Aorta (tissue), 5 donors: ENCODE measurements around the gene SPATA19. TPM values are rescaled to one million over a fixed set of nuclear protein-coding genes. Genes with fewer than 3 reads are reported as not detected.

Experiments used
- ATAC-seq: fragments of 200-7000 bp; cut with Tn5 transposase; one replicate; pipeline ENCODE4 v1.9.1; 2022; ENCODE audit warnings: moderate library complexity; ENCODE audit not compliant: low FRiP score
- DNase-seq, 2 donors: peaks; one replicate each; pipeline ENCODE4 v3.0.0-alpha.2; 2020
- H3K27ac ChIP-seq, 2 donors: one replicate each; pipeline ENCODE4 v1.5.1; 2013; ENCODE audit warnings: low read length in 2 of 2, mild to moderate bottlenecking in 2 of 2, moderate library complexity in 2 of 2, control low read depth in 1 of 2, inconsistent platforms in 1 of 2, low read depth in 1 of 2
- H3K27me3 ChIP-seq, 2 donors: one replicate each; pipeline ENCODE4 v1.6.1; 2013; ENCODE audit warnings: control low read depth in 1 of 2, low read length in 1 of 2, mild to moderate bottlenecking in 1 of 2, moderate library complexity in 1 of 2; ENCODE audit not compliant: insufficient read depth in 2 of 2, control insufficient read depth in 1 of 2
- H3K36me3 ChIP-seq, 2 donors: one replicate each; pipeline ENCODE4 v1.6.1; 2013; ENCODE audit warnings: control low read depth in 1 of 2, low read length in 1 of 2, mild to moderate bottlenecking in 1 of 2; ENCODE audit not compliant: insufficient read depth in 2 of 2, control insufficient read depth in 1 of 2
- H3K4me1 ChIP-seq, 2 donors: one replicate each; pipeline ENCODE4 v1.6.1; 2013; ENCODE audit warnings: low read length in 2 of 2, control low read depth in 1 of 2, mild to moderate bottlenecking in 1 of 2, moderate library complexity in 1 of 2; ENCODE audit not compliant: insufficient read depth in 2 of 2, control insufficient read depth in 1 of 2
- H3K4me3 ChIP-seq, 2 donors: one replicate each; pipeline ENCODE4 v1.5.1; 2013; ENCODE audit warnings: low read length in 2 of 2, control low read depth in 1 of 2, mild to moderate bottlenecking in 1 of 2
- H3K9me3 ChIP-seq: one replicate; pipeline ENCODE4 v1.6.1; 2013; ENCODE audit warnings: mild to moderate bottlenecking, low read length; ENCODE audit not compliant: control insufficient read depth
- WGBS, 2 donors: extraction: QIAGEN DNeasy Blood & Tissue Kit; methylation state at CpG; one replicate each; pipeline ENCODE4 v1.1.7; 2013; 5-methylcytosine and 5-hydroxymethylcytosine counted together
- intact Hi-C, 2 donors: fragments of 100-400 bp; cut with DNase I; formaldehyde crosslinking; loops; one replicate each; pipeline versions ENCODE4 v1.14.2 to v1.15.0; 2022
- polyA plus RNA-seq, 2 donors: library from polyadenylated mRNA; stranded (reverse); fragments of 200-250 nt; gene quantifications; one replicate each; pipeline ENCODE4 v1.2.3, GENCODE V29; 2013
- total RNA-seq, 2 donors: library from RNA; stranded (reverse); fragmentation: NEBNext Ultra II Directional; extraction: Animal tissue kit (Norgen Biotek cat#: 25700); gene quantifications; one replicate each; pipeline ENCODE4 v1.2.1, GENCODE V29; 2021
- donor health status: healthy with polysubstance abuse.
- donor health status: Bipolar disorder and iron deficiency.
- donor health status: DM: no; HTN: no; CAD: no.
- donor health status: DM: no; HTN: no; CAD: no.
- donor health status: DM: yes; HTN: yes; CAD: no.

SPATA19 gene
- total and polyA plus RNA-seq, 4 donors, result not detected

- WGBS, 2 donors, result 72 to 75% methylated on average over 4 of the region's 4 CpGs
- ATAC-seq (no peak), DNase-seq (no peak)
- intact Hi-C loops, result no loop called here
- Histone ChIP-seq H3K4me3 (no peak overlapping the region), H3K4me1 (no peaks in the 10 kb centered on the region), H3K27ac (no peak overlapping the region), H3K9me3 (peaks cover 2% of the 10 kb centered on the region), H3K27me3 (no peaks in the 10 kb centered on the region), H3K36me3 (no peaks in the 10 kb centered on the region)
Observed at GRCh38 chr11:133801356-133801755, 44.0 kb downstream of the SPATA19 start.

GRCh38 chr11:133800666-133801065, 44.6 kb downstream of the SPATA19 start:
- no peaks in the 10 kb centered on the region for H3K27me3 ChIP-seq
- H3K4me3 ChIP-seq, result no peak overlapping the region
- H3K27ac ChIP-seq, result no peak overlapping the region
- intact Hi-C loops, result no loop called here
- no peaks in the 10 kb centered on the region for H3K36me3 ChIP-seq
- H3K9me3 ChIP-seq, result peaks cover 3% of the 10 kb centered on the region
- 93 to 94% methylated on average over 8 of the region's 8 CpGs for WGBS, 2 donors
- no peak for DNase-seq
- no peaks in the 10 kb centered on the region for H3K4me1 ChIP-seq
- peak; percentile 41 for ATAC-seq

GRCh38 chr11:133797554-133797953, 47.8 kb downstream of the SPATA19 start:
- H3K27me3 ChIP-seq, result no peaks in the 10 kb centered on the region
- DNase-seq, result no peak
- intact Hi-C loops, result no loop called here

GRCh38 chr11:133796043-133796795, 49.1 kb downstream of the SPATA19 start:
- Histone ChIP-seq H3K36me3 (no peaks in the 10 kb centered on the region), H3K27me3 (no peaks in the 10 kb centered on the region), H3K9me3 (peaks cover 11% of the 10 kb centered on the region), H3K4me1 (no peaks in the 10 kb centered on the region), H3K4me3 (no peak overlapping the region), H3K27ac (no peak overlapping the region)
- ATAC-seq, result no peak
- no peak for DNase-seq
- intact Hi-C loops, result no loop called here
- 89% methylated on average over 10 of the region's 10 CpGs for WGBS, 2 donors

More at GRCh38 chr11:133797554-133797953, 47.8 kb downstream of the SPATA19 start:
- no peak for ATAC-seq
- WGBS, 2 donors, result 52 to 56% methylated on average over 6 of the region's 6 CpGs
- Histone ChIP-seq H3K4me3 (no peak overlapping the region), H3K27ac (no peak overlapping the region), H3K4me1 (no peaks in the 10 kb centered on the region), H3K36me3 (no peaks in the 10 kb centered on the region), H3K9me3 (peaks cover 11% of the 10 kb centered on the region)

GRCh38 chr11:133795088-133795487, 50.2 kb downstream of the SPATA19 start:
- peaks cover 12% of the 10 kb centered on the region for H3K9me3 ChIP-seq
- no peak for ATAC-seq
- intact Hi-C loops, result no loop called here
- 82 to 84% methylated on average over 2 of the region's 2 CpGs for WGBS, 2 donors
- H3K4me3 ChIP-seq, result no peak overlapping the region
- H3K27me3 ChIP-seq, result no peaks in the 10 kb centered on the region
- H3K4me1 ChIP-seq, result no peaks in the 10 kb centered on the region
- H3K27ac ChIP-seq, result no peak overlapping the region
- no peak for DNase-seq
- H3K36me3 ChIP-seq, result no peaks in the 10 kb centered on the region

GRCh38 chr11:133794205-133794604, 51.1 kb downstream of the SPATA19 start:
- intact Hi-C loops, result no loop called here
- no peaks in the 10 kb centered on the region for H3K27me3 ChIP-seq
- H3K4me1 ChIP-seq, result no peaks in the 10 kb centered on the region
- no peak overlapping the region for H3K4me3 ChIP-seq
- no peak for ATAC-seq
- no peak overlapping the region for H3K27ac ChIP-seq
- DNase-seq, result no peak
- 87 to 91% methylated on average over 2 of the region's 2 CpGs for WGBS, 2 donors
- peaks cover 10% of the 10 kb centered on the region for H3K9me3 ChIP-seq
- H3K36me3 ChIP-seq, result no peaks in the 10 kb centered on the region

- H3K27ac ChIP-seq, result no peak overlapping the region
- DNase-seq (no peak), ATAC-seq (no peak)
- WGBS, 2 donors, result 70 to 73% methylated on average over 7 of the region's 7 CpGs
- no peak overlapping the region for H3K4me3 ChIP-seq
- H3K36me3 ChIP-seq, result no peaks in the 10 kb centered on the region
- no peaks in the 10 kb centered on the region for H3K27me3 ChIP-seq
- H3K9me3 ChIP-seq, result peaks cover 10% of the 10 kb centered on the region
- intact Hi-C loops, result no loop called here
- no peaks in the 10 kb centered on the region for H3K4me1 ChIP-seq
Observed at GRCh38 chr11:133793271-133794035, 51.9 kb downstream of the SPATA19 start.

GRCh38 chr11:133790995-133791394, 54.3 kb downstream of the SPATA19 start:
- H3K4me1 ChIP-seq, result no peaks in the 10 kb centered on the region
- intact Hi-C loops, result no loop called here
- WGBS, 2 donors, result 81 to 84% methylated on average over 5 of the region's 5 CpGs
- DNase-seq (no peak), ATAC-seq (no peak)
- no peaks in the 10 kb centered on the region for H3K36me3 ChIP-seq
- H3K27ac ChIP-seq, result no peak overlapping the region
- no peaks in the 10 kb centered on the region for H3K27me3 ChIP-seq
- no peak overlapping the region for H3K4me3 ChIP-seq
- peaks cover 10% of the 10 kb centered on the region for H3K9me3 ChIP-seq
